Spinal cord (tissue), 10 donors: ENCODE measurements around the gene SYT2. TPM values are rescaled to one million over a fixed set of nuclear protein-coding genes. Genes with fewer than 3 reads are reported as not detected.

Source experiments
- DNase-seq, 6 donors: peaks; one replicate each; pipeline versions ENCODE4 v3.0.0 to v3.0.0-alpha.2; 2013 to 2015; ENCODE audit warnings: low spot score in 6 of 6, low read depth in 4 of 6
- H3K27ac ChIP-seq: one replicate; pipeline ENCODE4 v1.5.1; 2013; ENCODE audit warnings: low read depth, low read length, control low read depth
- H3K27me3 ChIP-seq: one replicate; pipeline ENCODE4 v1.6.1; 2013; ENCODE audit warnings: low read length; ENCODE audit not compliant: control insufficient read depth, insufficient read depth
- H3K36me3 ChIP-seq: one replicate; pipeline ENCODE4 v1.6.1; 2013; ENCODE audit warnings: low read length; ENCODE audit not compliant: control insufficient read depth, insufficient read depth
- H3K4me1 ChIP-seq: one replicate; pipeline ENCODE4 v1.6.1; 2013; ENCODE audit warnings: low read length; ENCODE audit not compliant: control insufficient read depth, insufficient read depth
- H3K4me3 ChIP-seq: one replicate; pipeline ENCODE4 v1.5.1; 2013; ENCODE audit warnings: low read depth, low read length, control low read depth
- H3K9me3 ChIP-seq: one replicate; pipeline ENCODE4 v1.6.1; 2013; ENCODE audit warnings: low read length; ENCODE audit not compliant: control insufficient read depth, insufficient read depth
- WGBS: methylation state at CpG from one replicate; pipeline ENCODE4 v1.1.5; 2013; ENCODE audit warnings: missing lambda C conversion rate; ENCODE audit not compliant: insufficient coverage; 5-methylcytosine and 5-hydroxymethylcytosine counted together
- polyA plus RNA-seq, 2 donors: library from polyadenylated mRNA; unstranded; fragments of 120-200 nt; gene quantifications; one replicate each; pipeline ENCODE4 v1.2.1, GENCODE V29; 2013; ENCODE audit not compliant: insufficient read length in 2 of 2
- total RNA-seq, 2 donors: library from RNA; depleted of rRNA in 1 of 2; stranded (reverse); fragments of 120-200 nt in 1 of 2; fragments of >200 nt in 1 of 2; gene quantifications; one replicate each; pipeline versions ENCODE4 v1.2.3 to v1.2.4, GENCODE V29; 2013 to 2014
- donor health status: healthy.

Gene SYT2
- total and polyA plus RNA-seq, 4 donors, result 11.1 to 59.2 (median 48.8) TPM

DNA sequence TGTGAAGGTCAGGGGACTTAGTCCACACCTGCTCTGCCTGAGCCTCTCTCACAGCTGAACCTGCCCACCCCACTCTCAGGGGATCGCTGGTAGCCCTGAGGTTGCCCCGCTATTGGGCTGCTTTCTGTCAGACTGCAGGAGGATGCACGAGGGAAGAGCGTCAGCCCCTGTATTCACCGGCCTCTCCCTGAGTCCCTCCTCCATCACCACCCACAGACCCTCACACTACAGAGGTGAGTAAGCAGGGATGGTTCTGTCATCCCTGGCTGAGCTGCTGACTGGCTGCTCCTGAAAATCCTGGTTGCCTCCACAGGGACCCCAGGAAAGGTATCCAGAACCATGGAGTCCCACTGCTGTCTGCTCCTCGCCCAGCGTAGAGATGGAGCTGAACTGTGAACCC lies 118.7 kb downstream of the SYT2 start:
- H3K27ac ChIP-seq, result no peak overlapping the region
- H3K4me1 ChIP-seq, result peaks cover 10% of the 10 kb centered on the region
- 94% methylated on average over 4 of the region's 7 CpGs for WGBS

GRCh38 chr1:202590975-202591411 lies 119.3 kb downstream of the SYT2 start:
- H3K4me1 ChIP-seq, result peaks cover 15% of the 10 kb centered on the region
- H3K27me3 ChIP-seq, result no peaks in the 10 kb centered on the region
- peaks cover 18% of the 10 kb centered on the region for H3K36me3 ChIP-seq
- H3K9me3 ChIP-seq, result no peaks in the 10 kb centered on the region
- no peak overlapping the region for H3K27ac ChIP-seq
- DNase-seq, result no peak
- no peak overlapping the region for H3K4me3 ChIP-seq
- WGBS, result 100% methylated on average over 4 of the region's 5 CpGs

More for the DNA sequence above, 118.7 kb downstream of the SYT2 start:
- Histone ChIP-seq H3K27me3 (no peaks in the 10 kb centered on the region), H3K9me3 (no peaks in the 10 kb centered on the region), H3K4me3 (no peak overlapping the region), H3K36me3 (peaks cover 19% of the 10 kb centered on the region)
- no peak for DNase-seq

DNA sequence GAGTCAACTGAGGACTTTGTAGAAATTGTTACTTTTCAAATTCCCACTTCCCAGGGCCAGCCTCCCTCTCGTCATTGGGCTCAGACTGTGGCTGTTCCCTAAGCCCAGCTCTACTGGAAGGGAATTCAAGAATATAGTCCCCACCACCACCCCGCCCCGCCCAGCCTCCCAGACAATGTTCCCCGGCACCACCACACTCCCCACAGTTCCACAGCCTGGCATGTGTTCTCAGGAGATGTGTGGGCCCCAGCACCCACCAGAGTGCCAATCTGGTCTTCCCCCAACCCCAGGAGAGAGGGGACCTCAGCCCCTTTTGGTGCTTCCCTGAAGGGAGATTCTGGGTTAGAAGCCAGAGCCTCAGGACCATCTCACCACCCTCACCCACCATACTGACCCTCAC lies 120.1 kb downstream of the SYT2 start:
- Histone ChIP-seq H3K4me1 (peaks cover 15% of the 10 kb centered on the region), H3K9me3 (no peaks in the 10 kb centered on the region), H3K36me3 (peaks cover 18% of the 10 kb centered on the region), H3K4me3 (no peak overlapping the region), H3K27me3 (no peaks in the 10 kb centered on the region), H3K27ac (peak overlapping the region; percentile 36)
- no peak for DNase-seq
- WGBS, result 94% methylated on average over 2 of the region's 4 CpGs

DNA sequence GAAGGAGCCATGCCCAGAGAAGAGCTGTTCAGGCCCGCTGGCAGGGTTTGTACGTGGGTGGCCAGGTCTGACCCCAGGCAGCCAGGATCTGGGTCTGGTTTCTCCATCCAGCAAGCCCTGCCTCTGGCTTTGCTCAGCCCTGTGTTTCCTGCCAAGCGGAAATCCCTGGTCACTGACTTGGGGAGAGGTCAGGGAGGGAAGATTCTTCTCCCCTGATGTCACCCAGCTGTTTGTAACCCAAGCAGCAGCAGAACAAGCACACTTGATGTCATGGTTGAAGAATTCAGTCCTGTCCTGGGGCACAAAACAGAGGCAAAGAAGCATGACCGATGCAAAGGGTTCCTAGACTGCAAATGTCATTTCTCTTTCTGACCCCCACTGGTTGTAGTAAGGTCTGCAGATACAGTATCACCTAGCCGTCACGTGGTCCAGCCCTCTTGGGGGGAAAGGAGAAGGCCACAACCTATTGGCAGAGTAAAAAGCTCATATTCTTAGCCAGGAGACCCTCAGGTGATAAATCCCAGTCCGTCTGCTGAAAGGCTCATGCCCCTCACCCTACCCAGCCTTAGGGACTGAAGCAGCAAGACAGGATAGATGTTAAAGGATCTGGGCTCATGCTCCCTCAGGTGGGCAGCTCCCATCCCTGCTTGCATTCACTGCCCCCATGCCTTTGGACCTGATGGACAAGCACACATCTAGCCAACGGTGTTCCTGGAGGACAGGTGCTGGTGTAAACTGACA lies 120.9 kb downstream of the SYT2 start:
- DNase-seq, result peak in 1 of 6 donors; percentile 74
- WGBS, result 91% methylated on average over 5 of the region's 8 CpGs
- Histone ChIP-seq H3K4me1 (peaks cover 15% of the 10 kb centered on the region), H3K9me3 (no peaks in the 10 kb centered on the region), H3K27me3 (no peaks in the 10 kb centered on the region), H3K36me3 (peaks cover 18% of the 10 kb centered on the region), H3K27ac (peak overlapping the region; percentile 36), H3K4me3 (no peak overlapping the region)

DNA sequence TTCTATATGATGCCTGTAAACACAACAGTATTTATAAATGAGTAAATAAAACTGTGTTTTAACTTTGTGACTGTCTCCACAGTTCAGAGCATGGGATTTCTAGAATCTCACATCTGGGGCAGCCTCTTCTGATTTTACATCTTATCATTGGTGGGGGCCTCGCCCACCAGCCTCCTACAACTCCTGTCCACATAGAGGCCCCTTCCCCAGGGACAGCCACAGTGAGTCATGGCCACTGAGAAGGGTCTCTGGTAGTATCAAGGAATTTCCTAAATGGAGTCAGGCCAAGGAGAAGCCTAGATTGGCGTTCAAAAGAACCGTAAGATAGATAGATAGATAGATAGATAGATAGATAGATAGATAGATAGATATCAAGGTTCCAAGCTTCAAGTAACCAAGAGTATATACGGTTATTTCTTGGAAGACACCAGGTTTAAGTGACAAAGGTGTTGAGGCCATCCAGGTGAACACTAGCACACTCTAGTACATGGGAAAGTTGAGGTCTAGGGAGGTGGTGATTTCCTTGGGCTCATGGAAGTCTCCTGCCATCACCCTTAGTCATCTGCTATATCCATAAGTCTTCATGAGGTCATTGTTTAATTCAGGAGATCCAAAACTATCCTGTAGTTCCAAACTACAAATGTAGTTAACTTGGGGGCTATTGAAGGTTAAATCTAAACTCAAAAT lies 121.6 kb downstream of the SYT2 start:
- DNase-seq, result no peak
- Histone ChIP-seq H3K4me3 (no peak overlapping the region), H3K9me3 (no peaks in the 10 kb centered on the region), H3K27ac (peak overlapping the region; percentile 36), H3K4me1 (peaks cover 15% of the 10 kb centered on the region), H3K27me3 (no peaks in the 10 kb centered on the region), H3K36me3 (peaks cover 18% of the 10 kb centered on the region)
- WGBS, result no CpG with 5 or more reads among the region's 4 CpGs

DNA sequence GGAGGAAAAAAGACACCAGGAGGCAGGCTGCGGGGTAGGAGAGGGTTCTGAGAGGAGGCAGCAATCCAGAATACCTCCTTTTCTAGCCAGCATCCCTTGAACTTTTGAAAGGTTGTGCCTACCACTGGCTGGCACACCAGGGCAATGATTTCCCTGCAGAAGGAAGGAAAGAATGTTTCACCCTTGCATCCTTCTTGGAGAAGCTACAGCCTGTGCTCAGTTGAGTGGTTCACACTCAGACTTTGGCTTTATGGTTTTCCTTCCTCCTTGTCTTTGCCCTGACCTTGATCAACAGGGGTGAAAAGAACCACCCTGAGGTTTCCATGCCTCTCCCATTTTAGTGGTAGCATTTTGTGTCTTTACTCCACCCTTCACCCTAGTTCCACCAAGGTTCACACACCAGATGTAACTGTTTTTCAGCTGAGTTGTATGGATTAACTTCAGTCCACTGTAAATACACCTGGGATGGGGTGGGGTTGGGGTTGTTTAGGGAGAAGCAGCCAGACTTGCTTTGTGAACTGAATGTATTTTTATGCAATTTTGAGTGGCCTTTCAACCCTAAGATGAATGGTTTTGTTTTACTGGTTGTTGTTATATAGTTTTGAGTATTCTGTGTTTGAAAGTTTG lies 122.3 kb downstream of the SYT2 start:
- peaks cover 18% of the 10 kb centered on the region for H3K36me3 ChIP-seq
- peak overlapping the region; percentile 35 for H3K27ac ChIP-seq
- DNase-seq, result no peak
- H3K27me3 ChIP-seq, result no peaks in the 10 kb centered on the region
- peaks cover 15% of the 10 kb centered on the region for H3K4me1 ChIP-seq
- no CpG with 5 or more reads among the region's 1 CpG for WGBS
- no peak overlapping the region for H3K4me3 ChIP-seq
- H3K9me3 ChIP-seq, result no peaks in the 10 kb centered on the region

GRCh38 chr1:202586871-202587270 lies 123.4 kb downstream of the SYT2 start:
- peaks cover 15% of the 10 kb centered on the region for H3K4me1 ChIP-seq
- H3K36me3 ChIP-seq, result peaks cover 14% of the 10 kb centered on the region
- no peak for DNase-seq
- H3K27me3 ChIP-seq, result no peaks in the 10 kb centered on the region
- H3K4me3 ChIP-seq, result no peak overlapping the region
- peak overlapping the region; percentile 79 for H3K27ac ChIP-seq
- WGBS, result no CpG with 5 or more reads among the region's 1 CpG
- H3K9me3 ChIP-seq, result no peaks in the 10 kb centered on the region

DNA sequence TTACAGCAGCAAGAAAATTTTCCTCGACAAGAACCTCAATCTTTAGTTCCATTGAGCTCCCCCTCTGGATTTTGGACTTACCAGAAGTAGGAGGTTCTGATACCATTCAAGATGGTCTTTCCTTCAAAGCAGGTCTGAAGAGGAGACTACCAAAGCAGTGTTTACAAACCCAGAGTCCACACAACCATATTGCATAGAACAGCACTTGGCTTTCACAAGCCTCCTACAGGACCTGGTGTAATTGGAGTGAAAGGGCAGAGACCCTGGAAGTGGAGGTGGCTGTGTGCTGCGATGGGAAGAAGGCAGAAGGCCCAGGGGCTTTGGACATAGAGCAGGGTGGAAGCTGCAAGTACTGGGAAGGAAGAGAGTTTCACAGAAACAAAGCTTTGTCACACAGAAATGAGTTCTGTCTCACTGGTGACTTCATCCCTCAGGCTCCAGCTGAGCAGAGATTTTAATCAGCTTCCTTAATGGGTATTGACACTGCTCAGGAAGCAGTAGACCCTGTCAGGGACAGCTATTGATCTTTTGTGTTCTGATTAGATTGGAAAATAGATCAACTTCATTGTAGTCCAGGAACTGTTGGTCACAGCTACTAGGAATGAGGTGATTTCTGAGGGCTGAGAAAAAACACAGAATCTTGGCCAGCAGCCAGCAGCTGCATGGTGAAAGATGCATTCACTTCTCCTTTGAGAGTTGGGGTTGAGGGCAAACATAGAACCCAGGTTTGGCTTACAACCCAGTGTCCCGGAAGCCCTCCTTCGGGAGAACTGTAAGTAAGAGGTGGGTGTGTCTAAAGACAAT lies 124.0 kb downstream of the SYT2 start:
- DNase-seq, result peak in 4 of 6 donors; percentile 27 to 80 (median 50)
- peak overlapping the region; percentile 79 for H3K27ac ChIP-seq
- 14% methylated on average over 1 of the region's 4 CpGs for WGBS
- H3K36me3 ChIP-seq, result peaks cover 11% of the 10 kb centered on the region
- peaks cover 15% of the 10 kb centered on the region for H3K4me1 ChIP-seq
- no peaks in the 10 kb centered on the region for H3K9me3 ChIP-seq
- no peak overlapping the region for H3K4me3 ChIP-seq
- no peaks in the 10 kb centered on the region for H3K27me3 ChIP-seq

DNA sequence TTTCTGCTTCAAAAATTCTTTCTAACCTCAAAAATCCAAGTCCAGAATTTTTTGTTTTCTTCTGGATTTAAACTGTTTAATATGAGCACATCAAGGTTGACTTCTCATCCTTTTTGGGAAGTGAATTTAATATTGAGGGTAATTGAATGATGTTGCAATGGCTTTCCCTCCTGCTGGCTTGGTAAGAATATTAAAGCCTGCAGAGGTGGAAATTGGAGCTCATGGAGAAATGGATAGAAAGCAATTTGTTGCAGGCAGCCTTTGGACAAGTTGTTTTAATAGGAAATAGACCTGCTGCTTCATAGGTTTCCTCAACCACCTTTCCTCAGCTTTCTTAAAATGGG lies 124.7 kb downstream of the SYT2 start:
- H3K9me3 ChIP-seq, result no peaks in the 10 kb centered on the region
- no peak overlapping the region for H3K4me3 ChIP-seq
- H3K36me3 ChIP-seq, result peaks cover 10% of the 10 kb centered on the region
- H3K4me1 ChIP-seq, result peaks cover 15% of the 10 kb centered on the region
- H3K27ac ChIP-seq, result peak overlapping the region; percentile 79
- H3K27me3 ChIP-seq, result no peaks in the 10 kb centered on the region
- DNase-seq, result peak in 1 of 6 donors; percentile 54
